C4-2B (cell line): Measurements from ENCODE around the gene CDK6.

Experiments
- ZFX ChIP-seq: fragments of 450-650 bp; IDR thresholded peaks from 2 replicates; pipeline ENCODE4 v1.6.1; 2017
- TF ChIP-seq, protein P1 (sequence below): fragments of 450-650 bp; conservative IDR thresholded peaks from 2 replicates; pipeline ENCODE4 v1.5.1; 2017; ENCODE audit warnings: mild to moderate bottlenecking

DNA sequence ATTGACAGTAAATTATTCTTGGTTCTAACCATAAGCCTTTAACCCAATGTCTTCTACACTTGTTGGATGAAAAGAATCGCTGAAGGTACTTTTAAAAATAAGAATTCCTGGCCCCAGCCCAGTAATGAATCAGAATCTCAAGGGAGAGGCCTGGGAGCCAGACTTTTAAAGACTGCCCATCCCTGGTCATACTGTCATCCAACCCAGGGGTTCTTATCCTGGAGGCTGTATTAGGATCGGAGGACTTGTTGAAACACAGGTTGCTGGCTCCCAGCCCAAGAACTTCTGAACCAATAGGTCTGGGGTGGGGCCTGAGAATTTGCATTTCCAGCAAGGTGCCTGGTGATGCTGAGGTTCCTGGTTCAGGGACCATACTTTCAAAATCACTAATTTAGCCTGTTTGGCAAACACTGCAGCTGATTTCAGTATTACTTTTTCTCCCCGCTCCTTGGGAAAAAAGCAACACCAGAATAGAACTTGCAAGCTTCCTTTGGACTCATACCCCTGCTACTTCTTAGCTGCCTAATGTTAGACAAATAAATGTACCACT lies 166.7 kb downstream of the CDK6 start:
- TF ChIP-seq, protein P1, sequence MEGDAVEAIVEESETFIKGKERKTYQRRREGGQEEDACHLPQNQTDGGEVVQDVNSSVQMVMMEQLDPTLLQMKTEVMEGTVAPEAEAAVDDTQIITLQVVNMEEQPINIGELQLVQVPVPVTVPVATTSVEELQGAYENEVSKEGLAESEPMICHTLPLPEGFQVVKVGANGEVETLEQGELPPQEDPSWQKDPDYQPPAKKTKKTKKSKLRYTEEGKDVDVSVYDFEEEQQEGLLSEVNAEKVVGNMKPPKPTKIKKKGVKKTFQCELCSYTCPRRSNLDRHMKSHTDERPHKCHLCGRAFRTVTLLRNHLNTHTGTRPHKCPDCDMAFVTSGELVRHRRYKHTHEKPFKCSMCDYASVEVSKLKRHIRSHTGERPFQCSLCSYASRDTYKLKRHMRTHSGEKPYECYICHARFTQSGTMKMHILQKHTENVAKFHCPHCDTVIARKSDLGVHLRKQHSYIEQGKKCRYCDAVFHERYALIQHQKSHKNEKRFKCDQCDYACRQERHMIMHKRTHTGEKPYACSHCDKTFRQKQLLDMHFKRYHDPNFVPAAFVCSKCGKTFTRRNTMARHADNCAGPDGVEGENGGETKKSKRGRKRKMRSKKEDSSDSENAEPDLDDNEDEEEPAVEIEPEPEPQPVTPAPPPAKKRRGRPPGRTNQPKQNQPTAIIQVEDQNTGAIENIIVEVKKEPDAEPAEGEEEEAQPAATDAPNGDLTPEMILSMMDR: no peak
- TF ChIP-seq ZFX: no peak
